Islet precursor cell (in vitro differentiated cells): Measurements from ENCODE around the gene GDNF.
A peak's percentile ranks its signal among the peaks of the same experiment; 100 is the strongest.
"Not testable (repeated sequence)": the region's sequence is repeated elsewhere in the genome, so short reads cannot be mapped to it uniquely, and the experiment has no call there.

Experiments used
- DNase-seq: peaks from one replicate; pipeline ENCODE4 v3.0.0-alpha.2; 2018

Gene GDNF

GRCh38 chr5:37839407-37840052 lies at the start of gene GDNF:
GDNF (minus strand) TSS chr5:37840041; CDS start chr5:37834796, 5,245 bp downstream.
- no peak for DNase-seq

DNA sequence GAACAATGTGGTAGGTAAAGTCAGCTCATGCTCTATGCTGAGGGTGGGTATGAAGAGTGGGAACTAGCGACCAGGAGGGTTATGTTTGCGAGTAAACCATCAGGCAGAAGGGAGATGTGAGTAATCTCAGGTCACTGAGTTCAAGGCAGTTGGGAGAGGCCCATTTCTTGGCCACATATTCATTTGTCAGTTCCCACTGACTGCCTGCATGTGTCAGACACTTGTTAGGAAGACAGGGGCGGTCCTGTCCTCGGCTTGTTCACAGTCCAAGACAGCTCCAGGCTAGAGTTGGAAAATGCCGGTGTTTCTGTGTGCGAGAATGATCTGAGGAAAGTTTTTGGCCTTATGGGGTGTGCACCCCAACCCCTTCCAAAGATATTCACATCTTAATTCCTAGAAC lies 48.6 kb upstream of the GDNF start:
- DNase-seq = peak; percentile 23

GRCh38 chr5:37886242-37886905 lies 46.5 kb upstream of the GDNF start:
- peak; percentile 21 for DNase-seq

DNA sequence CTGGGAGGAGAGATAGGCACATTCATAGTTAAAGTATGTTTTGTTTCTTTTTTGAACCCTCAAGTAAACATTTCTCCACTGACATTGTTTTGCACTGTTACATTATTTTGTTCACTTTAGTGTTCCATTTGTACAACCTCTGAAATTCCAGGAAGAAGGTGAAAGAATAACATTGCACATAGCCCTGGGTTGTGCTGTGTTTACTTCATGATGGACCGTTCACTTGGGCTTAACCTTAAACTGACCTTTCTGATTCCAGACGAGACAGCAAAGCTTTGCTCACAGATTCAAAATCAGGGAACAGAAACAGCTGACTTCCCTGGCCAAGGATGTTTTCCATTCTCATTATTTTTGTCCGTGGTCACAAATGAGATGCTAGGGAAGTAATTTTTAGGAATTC lies 42.8 kb upstream of the GDNF start:
- no peak for DNase-seq

GRCh38 chr5:37881359-37881758 lies 41.5 kb upstream of the GDNF start:
- no peak for DNase-seq

GRCh38 chr5:37876943-37877342 lies 37.1 kb upstream of the GDNF start:
- no peak for DNase-seq

GRCh38 chr5:37876245-37876644 lies 36.4 kb upstream of the GDNF start:
- DNase-seq = peak; percentile 15

DNA sequence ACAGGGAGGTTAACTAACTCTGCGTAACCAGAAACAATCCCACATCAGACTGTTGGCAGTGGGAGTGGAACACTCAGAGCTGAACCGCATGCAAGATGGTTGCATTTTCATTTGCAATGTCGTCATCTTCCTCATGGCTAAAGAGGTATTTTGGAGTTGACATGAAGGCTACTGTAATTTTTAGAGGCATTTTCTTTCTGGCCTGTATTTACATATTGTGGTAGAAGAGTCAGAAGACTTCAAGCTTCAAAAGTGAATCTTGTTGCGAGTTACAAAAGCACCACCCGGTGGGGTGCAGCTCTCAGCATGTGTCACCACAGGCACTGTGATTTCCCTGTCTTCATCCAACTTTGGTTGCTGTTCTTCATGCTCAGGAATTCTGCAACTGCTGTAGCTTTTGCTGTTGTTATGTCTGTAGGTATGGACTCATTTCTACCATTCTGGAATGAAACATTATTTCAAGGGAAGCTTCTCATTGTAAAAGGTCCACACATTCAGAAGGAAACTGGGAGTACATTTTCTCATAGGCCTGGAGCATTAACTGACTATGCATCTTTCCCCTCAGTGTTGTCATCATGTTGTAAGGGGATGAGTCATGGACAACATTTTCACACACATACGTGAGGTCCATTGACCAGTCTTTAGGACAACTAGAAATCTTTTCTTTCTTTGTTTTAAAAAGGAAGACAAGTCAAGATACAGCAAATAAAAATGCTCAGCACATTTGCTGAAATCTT lies 35.4 kb upstream of the GDNF start:
- DNase-seq = peak; percentile 22

DNA sequence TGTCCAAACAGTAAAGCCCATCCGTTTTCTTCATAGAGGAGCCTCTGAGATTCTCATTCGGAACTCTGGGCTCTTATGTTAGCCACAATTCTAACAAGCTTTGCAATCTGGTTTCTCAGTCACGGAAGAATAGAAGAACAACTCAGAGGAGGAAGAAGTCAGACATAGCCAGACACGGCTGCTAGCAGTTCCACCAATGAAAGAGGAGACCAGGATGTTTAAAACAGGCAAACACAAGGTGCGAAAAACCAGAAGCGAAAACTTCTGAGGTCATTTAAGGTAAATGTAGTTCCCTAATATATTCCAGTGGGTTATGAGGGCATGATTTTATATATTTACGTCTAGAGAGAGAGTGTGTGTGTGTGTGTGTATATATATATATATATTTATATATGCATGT lies 34.1 kb upstream of the GDNF start:
- no peak for DNase-seq

GRCh38 chr5:37871023-37871815 lies 31.4 kb upstream of the GDNF start:
- DNase-seq = peak; percentile 13

DNA sequence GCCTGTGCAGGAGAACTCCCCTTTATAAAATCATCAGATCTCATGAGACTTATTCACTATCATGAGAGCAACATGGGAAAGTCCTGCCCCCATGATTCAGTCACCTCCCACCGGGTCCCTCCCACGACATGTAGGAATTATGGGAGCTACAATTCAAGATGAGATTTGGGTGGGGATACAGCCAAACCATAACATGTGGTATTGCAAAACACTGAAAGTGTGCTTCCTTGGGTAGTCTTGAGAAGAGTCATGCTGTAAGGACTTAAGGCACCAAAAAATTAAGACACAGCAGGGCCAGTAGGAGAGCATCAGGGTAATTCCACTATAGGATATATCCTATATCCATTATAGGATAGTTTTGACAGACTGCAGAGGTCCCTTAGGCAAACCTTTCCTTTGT lies 29.4 kb upstream of the GDNF start:
- DNase-seq = peak; percentile 7

GRCh38 chr5:37867654-37868053 lies 27.8 kb upstream of the GDNF start:
- DNase-seq = peak; percentile 44

- DNase-seq = not testable (repeated sequence)
Observed at GRCh38 chr5:37862907-37863306, 23.1 kb upstream of the GDNF start.

DNA sequence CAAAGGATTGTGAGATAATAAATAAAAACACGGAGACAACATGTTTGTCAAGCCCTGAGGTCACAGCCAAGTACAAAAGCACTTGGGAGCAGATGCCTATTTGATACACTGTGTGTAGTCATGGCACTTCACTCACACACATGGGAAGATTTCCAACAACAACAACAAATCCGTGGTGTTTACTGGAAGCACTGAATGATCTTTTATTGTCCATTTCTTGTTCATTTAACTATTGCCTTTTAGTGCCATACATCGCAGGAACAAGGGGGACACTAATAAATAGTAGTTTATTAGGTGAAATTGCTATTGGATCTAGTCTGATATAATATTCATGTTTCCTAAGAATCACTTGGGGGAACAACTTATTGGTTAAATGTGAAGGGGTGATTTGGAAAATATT lies 20.4 kb upstream of the GDNF start:
- DNase-seq = peak; percentile 1

GRCh38 chr5:37859805-37860204 lies 20.0 kb upstream of the GDNF start:
- peak; percentile 3 for DNase-seq

- peak; percentile 6 for DNase-seq
Observed at GRCh38 chr5:37858250-37858649, 18.4 kb upstream of the GDNF start.

- peak; percentile 9 for DNase-seq
Observed at GRCh38 chr5:37857696-37858095, 17.9 kb upstream of the GDNF start.

- no peak for DNase-seq
Observed at GRCh38 chr5:37855438-37855837, 15.6 kb upstream of the GDNF start.

DNA sequence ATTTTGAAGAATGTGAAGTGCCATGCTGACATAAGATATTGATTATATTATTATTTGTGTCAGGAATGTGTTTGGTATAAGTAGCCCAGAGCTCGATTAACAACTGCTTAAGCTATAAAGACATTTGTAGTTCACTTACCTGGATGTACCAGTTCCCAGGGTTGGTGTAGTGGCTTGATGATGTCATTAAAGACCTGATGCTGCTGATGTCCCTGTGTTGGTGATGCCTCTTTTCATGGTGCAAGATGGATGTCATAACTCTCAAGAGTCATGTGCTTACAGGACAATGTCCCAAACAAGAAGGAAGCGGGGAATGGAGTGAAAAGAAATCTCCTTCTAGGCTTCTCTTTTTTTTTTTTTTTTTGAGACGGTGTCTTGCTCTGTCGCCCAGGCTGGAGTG lies 11.5 kb upstream of the GDNF start:
- no peak for DNase-seq

GRCh38 chr5:37850226-37850865 lies 10.5 kb upstream of the GDNF start:
- no peak for DNase-seq

DNA sequence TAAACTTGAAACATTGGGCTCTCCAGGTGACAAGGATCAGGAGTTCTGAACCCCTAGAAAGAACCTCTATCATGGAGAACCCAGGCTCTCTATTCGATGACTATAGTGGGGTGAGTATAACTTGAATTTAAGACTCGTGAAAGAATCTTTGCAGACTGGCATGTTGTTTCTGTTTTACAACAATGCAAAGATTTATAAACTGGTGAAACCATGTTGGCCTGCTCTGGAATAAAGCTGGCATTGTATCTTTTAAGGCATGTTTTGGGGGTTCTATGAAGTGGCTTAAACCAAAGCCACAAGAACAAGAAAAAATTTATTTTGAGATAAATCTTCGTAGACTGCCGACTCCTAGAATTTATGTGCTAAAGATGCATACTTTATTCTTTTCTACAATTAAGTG lies 9.8 kb upstream of the GDNF start:
- no peak for DNase-seq

DNA sequence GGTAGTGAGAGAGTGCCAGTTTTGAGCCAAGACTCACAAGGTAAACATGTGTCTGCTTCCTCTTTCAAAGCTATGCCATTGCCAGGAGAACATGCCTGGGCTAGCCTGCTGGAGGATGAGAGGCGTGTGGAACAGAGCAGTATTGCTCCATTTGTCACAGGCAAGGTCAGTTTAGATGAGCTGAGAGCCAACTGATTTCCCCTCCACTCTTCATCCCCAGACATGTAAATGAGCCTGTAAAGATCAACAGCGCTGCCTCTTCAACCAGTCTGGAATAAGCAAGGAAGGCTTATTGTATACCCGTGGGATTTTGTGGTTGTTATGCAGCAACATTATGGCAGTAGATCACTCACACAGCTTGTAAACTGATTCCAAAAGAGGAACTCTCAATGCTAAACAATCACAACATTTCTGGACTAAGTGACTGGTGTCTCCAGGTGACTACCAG lies 8.2 kb upstream of the GDNF start:
- DNase-seq = peak; percentile 87
